LHCN-M2 (cell line): ENCODE results near the gene AFAP1L2. TPM values are rescaled to one million over a fixed set of nuclear protein-coding genes. Genes with fewer than 3 reads are reported as not detected.
A peak's percentile ranks its signal among the peaks of the same experiment; 100 is the strongest.

ENCODE experiments used
- DNase-seq: peaks from one replicate; pipeline ENCODE4 v3.0.0-alpha.2; 2012; ENCODE audit warnings: low read depth
- polyA plus RNA-seq: library from polyadenylated mRNA; unstranded; fragments of >200 nt; gene quantifications from one replicate; pipeline ENCODE4 v1.2.1, GENCODE V29; 2012; ENCODE audit warnings: missing spikeins
- total RNA-seq: library from RNA; depleted of rRNA; stranded (reverse); fragments of >200 nt; gene quantifications from 2 replicates; pipeline ENCODE4 v1.2.3, GENCODE V29; 2014; rRNA removed

The AFAP1L2 gene, protein sequence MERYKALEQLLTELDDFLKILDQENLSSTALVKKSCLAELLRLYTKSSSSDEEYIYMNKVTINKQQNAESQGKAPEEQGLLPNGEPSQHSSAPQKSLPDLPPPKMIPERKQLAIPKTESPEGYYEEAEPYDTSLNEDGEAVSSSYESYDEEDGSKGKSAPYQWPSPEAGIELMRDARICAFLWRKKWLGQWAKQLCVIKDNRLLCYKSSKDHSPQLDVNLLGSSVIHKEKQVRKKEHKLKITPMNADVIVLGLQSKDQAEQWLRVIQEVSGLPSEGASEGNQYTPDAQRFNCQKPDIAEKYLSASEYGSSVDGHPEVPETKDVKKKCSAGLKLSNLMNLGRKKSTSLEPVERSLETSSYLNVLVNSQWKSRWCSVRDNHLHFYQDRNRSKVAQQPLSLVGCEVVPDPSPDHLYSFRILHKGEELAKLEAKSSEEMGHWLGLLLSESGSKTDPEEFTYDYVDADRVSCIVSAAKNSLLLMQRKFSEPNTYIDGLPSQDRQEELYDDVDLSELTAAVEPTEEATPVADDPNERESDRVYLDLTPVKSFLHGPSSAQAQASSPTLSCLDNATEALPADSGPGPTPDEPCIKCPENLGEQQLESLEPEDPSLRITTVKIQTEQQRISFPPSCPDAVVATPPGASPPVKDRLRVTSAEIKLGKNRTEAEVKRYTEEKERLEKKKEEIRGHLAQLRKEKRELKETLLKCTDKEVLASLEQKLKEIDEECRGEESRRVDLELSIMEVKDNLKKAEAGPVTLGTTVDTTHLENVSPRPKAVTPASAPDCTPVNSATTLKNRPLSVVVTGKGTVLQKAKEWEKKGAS
- under 0.01 TPM in 1 of 2 replicates, not detected in the other for total RNA-seq
- 0.09 TPM for polyA plus RNA-seq

DNA sequence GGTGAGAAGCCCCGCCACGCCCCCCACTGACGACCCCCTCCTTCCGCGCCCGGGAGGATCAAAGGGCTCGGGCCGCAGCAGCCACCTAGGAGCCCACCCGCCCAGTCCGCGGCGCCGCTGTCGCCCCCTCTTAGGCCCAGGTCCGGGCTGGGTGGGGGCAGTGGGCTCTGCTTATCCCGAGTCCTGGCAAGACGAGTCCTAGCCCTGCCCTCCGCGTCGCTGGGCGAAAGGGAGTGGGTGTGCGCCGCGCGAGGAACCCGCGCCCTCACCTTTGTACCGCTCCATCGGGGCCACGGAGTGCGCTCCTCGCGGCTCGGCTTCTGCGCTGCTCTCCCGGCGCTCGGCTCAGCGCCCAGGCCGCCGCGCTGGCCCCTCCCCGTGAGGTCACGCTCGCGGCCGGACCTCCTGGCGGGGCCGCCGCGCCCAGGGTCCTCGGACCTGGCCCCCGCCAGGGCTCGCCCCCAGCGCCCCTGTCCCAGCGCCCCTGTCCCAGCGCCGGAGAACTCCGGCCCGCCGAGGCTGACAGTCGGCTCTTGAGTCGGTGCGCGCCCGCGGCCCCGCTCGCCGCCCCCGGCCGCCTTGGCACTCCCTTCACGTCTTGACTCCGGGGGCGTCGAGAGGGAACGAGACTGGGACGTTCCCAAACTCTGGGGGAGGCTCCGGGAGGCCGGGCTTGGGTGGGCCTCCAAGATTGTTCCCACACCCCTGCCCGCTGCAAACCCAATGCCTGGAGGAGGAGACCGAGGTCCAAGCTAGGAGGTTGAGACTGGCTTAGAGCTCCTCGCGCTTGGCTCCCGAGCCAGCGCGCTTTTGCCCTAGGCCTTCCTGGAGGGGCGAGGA lies at the start of gene AFAP1L2:
Gene AFAP1L2, minus strand, starts transcription at position 332 of the 840 bp plus-strand sequence. Its CDS starts 47 bp downstream, at position 285.
- DNase-seq = no peak

DNA sequence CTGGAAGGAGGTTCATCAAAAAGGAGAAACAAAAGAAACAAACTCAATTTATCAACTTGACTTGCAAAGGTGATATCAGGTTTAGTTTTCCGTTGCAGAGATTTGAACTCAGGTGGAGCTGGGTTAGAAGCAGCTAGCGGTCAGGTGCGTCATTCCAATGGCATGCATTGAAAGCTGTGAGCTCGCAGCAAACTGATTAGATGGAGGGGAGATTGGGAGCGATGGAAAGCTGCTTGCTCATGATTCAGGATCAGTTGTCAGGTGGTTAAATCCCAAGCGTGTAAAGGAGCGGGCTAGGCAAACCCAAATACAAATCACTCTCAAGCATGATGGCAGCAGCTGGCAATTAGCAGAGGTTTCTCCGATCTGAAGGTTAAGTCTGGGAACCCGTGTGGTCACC lies 49.3 kb upstream of the AFAP1L2 start:
- DNase-seq = no peak

DNA sequence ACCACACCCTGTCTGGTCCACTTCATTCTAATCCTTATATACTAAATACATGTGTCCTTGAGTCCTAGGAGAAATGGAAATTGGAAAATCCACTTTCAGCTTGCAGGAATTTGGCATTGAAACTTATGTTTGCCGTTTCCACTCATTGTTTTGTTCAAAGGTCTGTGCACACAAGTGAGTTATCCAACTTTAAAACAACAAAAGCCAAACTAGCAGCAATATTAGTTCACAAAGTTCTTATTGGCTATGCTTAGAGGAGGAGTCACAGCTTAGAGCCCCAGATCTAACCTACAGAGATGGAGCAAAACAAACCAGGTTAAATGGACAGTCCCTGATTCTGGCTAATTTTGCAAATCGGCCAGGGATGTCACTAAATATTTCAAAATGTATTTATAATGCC lies 44.6 kb upstream of the AFAP1L2 start:
- DNase-seq = no peak

DNA sequence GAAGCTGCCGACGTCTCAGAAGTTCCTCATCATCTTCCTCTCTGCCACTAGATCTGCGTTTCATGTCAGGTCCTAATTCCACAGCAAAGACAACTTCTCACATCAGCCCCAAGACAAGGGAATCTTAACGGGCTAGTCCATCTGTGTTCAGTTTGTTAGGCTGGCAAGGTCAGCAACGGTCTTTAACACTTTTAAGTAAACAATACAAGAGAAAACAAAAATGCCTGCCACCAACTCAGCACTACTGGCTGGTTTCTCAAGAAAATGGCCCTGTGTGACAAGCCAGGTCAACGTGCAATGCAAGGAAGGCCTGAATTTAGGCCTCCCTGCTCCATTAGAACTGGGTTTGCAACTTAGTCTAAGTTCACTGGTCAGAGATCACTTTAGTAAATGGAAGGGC lies 41.0 kb upstream of the AFAP1L2 start:
- DNase-seq = no peak

DNA sequence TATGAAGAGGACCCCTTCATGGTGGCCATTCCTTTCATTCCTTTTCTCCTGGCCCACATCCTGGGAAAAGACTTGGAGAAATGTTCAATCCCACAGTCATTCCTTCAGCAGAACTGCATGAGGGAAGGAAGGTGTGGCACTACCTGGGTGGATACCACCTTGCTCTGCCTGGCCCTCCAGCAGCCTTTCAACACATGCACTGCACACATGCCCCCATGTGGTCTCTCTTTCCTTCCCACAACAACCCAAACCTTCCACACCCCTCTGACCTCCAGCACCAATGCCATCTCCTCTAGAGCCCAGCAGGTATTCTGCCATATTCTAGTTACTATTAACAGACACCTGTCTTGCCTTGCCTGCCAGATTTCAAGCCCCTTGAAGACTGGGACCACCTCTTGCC lies 40.5 kb upstream of the AFAP1L2 start:
- DNase-seq = no peak

DNA sequence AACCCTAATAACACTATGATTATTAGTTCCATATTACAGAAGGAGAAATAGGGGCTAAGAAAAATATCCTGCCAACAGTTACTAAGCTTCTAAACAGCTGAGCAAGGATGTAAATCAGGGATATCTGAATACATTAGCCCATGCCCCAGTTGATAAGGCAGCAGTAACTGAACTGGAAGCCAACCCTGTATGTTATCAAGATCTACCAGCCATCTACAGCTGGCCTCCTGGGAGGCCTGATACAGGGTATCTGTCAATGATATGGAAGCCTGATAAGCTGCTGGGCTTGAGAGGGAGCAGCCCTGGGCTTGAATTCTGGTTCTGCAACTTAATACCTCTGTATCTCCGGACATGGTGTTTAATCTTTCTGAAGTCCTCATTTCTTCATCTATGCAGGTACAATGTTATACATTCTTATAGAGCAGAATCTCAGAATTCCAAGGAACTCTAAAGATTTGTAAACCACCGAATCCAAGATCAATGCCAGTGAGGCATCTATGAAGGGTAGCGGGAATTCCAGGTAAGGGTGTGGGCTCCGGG lies 37.9 kb upstream of the AFAP1L2 start:
- no peak for DNase-seq

DNA sequence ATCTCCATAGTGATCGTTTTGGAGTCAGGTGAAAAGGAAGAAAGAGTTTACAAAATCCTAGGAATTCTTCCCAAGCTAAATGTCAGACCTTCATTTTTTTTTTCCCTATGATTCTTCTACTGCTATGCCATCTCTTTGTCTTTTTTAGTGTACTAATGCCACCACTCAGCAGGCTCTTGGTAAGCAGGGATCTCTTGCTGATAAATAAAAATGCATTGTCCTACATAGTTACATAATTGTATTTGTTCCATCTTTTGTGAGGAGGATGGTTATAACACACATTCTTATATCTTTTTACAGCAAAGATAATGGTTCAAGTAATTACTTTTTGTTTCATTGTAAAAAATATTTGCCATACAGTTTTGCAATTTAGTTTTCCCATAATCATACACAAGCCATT lies 36.8 kb upstream of the AFAP1L2 start:
- DNase-seq = no peak

DNA sequence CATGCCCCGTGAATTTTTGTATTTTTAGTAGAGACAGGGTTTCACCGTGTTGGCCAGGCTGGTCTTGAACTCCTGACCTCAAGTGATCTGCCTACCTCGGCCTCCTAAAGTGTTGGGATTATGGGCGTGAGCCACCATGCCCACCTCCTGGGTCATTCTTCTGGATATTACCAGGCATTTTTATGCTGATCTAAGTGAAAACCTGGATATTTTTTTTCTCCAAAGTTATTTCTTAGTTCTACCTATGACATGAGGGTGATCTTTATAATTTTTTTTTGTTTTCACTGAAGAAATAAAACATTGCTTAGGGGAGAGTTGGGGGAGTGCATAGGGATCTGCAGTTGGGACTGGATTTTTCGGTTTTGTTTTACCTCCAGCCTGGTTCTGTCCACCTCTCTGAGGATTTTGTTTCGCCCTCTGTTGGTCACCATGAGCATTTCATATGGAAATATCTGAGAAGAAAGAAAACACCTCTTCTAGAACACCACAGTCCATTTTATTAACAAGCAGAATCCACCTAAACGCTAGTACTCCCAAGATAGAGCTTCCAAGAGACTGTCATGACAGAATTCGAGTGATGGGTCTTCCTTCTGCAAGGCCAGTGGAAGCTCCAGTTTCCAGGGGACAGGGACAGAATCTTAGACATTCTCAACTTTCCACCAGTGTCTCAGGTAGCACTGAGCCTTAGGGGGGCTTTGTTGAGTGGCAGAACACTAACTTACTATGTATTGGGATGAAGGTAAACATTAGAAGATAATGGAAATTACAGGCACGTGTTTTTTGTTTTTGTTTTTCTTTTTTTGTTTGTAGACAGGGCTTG lies 33.4 kb upstream of the AFAP1L2 start:
- peak; percentile 18 for DNase-seq

DNA sequence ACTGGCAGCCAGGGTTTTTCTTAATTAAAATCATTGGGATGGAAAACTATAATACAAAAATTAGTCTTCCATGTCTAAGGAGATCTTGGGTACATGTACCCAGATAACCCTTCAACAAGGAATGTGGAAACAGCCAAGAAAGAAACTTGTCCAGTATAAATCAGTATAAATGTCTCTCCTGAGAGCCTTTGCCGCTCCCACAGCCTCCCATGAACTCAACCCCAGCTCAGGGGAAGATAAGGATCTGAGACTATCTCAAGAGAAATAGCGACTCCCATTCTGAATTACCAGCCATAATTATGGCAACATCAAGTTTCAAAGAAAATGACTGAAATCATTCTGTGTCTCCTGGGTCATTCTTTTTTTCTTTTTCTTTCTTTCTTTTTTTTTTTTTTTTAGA lies 32.6 kb upstream of the AFAP1L2 start:
- DNase-seq = no peak

DNA sequence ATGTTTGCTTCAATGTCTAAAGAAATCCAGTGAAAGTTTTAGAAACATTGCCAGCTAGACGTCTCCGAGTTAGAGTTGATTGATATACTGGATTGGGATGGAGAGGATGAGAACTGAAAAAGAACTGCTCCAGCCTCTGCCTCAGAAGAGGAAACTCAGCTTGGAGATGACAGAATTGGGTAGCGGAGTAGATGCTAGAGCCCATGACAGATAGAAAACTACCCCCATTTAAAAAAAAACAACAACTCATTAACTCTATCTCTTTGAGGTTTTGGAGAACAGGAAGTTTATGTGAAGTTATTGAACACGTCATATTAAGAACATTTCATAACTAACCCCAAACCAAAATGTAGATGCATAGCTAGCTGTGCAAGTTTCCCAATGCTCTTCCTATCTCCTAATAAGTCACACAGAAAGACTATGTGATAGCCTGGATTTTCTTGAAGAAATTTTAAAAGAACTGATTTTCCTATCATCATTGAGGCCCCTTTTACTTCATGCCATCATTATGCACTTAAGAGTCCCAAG lies 28.3 kb upstream of the AFAP1L2 start:
- no peak for DNase-seq

DNA sequence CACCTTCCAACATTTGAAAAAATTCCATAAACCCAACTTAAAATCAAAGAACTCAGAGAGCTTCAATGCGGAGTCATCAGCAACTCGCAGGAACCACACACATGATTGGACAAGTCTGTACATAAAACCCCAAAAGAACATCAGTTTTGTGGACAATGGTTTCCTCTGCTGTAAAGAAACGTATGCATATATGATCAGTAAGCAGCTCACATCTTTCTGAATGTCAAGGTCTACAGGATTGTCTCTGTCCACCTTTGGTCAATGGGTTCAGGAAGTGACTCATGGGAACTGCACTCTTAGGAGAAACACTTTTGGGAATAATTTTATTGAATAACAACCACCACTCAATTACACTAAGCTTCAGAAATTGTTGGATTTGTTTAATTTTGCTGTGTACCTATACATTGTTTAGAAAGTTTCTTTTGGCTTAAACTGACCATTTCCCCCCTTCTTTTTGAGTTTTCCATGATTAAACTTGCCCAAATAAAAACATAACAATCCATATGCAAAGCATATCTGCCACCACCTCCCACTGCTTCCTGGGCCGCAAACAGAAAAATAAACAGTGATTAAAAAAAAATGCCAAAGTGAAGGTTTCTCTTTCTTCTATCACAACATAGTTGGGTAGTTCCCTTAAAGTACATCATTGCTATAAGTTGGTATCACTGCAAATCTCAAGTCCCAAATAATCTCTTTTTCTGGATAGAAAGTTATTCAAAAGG lies 27.3 kb upstream of the AFAP1L2 start:
- no peak for DNase-seq

DNA sequence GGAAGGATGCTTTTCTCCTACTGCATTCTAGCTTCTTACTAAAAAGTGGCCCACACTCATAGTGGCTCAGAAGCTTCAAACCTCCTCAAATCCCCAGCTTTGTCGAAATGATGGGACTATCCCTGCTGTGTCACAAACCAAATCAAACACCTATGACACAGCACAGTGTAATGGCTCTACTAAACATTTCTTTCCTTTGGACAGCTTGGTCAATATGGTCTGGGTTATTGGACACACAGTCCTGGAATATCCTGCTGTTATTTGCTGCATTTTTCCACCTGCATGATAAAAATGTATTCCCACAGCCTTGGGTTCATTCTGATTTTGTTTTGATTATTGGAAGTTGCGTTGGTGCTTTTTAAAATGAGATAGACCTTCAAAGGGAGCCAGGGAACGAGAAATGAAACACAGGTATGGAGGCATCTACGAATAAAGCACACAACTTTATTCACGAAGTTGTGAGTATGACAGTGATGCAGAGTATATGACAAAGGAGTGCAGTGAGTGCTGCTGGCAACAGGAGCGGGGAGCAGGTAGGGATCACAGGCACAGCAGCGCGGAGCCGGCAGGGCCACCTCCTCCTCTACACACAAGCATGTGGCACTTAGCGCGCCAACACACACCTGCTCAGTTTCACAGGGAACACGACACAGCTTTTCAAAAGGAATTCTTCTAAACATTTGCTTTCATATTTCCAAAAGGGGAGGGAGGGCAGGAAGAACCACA lies 26.5 kb upstream of the AFAP1L2 start:
- no peak for DNase-seq

DNA sequence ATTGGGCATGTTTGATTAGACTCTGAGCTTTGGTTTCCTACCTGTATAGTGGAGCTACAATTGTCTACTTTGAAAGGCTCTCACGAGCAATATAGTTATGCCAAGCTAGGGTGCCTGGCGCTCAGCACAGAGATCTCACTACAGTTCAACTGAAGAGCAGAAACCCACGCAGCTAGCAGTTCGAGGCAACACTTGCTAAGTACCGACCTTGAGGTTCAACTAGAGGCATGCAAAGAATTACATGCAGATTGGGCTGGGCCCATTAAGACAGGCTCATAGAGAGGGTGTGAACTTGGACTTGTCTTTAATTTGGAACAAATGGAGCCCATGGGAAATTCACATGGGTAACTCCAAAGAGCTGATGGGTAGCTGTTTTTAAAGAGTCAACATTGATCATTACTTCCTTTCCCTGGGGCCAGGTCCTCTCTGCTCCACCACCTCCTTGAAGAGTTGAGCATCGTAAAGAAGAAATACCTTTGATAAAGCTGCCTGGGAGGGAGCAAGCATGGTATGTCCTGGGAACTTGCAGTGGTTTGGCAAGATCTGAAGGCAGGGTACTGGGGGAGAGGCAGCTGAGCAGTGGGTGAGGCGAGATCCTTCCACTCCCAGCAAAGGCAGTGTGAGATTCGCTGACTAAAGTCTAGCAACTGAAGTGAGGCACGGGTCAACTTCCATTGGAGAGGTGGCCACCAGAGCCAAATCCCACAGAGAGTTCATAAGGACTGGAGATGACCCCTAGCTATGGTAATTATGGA lies 25.5 kb upstream of the AFAP1L2 start:
- DNase-seq = no peak

DNA sequence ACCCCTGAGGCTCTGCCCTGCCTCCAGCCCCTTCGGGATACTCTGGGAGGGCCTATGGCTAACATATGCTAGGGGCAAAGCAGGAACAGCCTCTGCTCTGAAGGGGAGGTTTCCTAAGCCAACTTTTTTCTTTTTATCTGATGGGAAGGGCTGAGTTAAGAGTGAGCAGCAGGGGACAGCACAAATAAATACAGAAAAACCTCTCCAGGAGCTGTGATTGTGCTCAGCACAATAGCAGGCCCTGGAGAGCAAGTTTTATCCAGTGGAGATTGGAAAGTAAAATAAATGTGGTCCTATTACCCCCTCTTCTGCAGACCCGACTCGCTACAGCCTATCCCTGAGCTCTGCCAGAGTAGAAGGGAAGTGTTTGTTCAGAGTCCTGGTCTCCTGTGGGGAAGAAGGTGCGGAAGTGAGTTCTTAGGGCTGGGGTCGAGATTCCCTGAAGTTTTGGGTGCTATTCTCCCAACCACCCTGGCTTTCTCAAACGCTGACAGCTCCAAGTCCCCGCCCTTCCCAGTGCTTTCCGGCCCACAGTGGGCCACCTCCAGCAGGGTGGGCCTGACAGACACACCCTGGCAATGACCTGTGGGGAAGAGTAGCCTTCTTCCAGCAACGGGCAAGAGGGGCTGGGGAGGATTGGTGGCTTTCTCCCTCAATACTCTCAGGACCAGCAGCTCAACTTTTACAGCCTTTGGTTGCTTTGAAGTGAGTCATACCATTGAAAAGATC lies 23.0 kb upstream of the AFAP1L2 start:
- DNase-seq = no peak

DNA sequence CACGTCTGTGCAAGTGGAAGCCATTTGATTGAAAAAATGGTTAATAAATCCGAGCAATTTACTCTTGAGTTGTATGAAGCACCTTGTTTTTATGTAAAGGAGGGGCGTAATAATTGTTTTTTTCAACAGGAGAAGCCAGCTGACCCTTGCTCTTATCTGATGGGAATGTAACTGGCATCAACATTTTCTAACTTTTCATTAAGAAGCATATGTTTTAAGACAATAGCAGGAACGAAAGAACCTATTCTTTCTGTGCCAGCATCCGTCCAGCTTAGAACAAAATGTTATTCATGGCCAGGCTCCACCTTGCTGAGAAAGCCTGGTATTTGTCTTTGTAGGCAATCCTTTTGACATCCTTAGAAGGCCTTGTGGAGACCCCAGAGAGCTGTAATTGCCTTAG lies 22.2 kb upstream of the AFAP1L2 start:
- DNase-seq = no peak

DNA sequence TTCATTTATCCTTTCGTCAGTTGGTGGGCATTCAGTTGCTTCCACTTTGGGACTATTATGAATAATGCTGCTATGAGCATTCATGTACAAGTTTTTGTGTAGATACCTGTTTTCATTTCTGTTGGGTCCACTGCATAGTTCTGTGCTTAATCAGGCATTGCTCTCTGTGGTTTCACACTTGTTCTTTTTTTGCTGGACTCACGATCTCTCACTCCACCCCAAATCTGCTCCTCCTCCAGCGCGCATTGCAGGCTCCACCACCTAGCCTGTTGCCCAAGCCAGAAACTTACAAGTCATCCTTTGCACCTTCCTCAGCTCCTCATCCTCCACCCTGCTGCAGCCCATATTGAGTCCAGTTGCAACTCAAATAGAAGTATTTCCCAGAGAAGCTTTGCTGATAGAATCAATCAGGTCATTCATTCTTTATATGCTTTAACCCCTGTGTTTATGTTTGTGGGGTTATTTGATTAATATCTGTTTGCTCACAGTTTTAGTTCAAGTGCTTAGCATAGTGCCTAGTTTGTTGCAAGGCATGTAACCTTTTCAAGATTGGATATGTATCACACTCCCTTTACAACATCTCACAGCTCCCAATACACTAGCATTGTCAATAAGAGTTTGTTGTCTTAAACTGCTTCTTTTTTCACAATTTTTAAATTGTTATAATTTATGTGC lies 16.6 kb upstream of the AFAP1L2 start:
- DNase-seq = peak; percentile 4

DNA sequence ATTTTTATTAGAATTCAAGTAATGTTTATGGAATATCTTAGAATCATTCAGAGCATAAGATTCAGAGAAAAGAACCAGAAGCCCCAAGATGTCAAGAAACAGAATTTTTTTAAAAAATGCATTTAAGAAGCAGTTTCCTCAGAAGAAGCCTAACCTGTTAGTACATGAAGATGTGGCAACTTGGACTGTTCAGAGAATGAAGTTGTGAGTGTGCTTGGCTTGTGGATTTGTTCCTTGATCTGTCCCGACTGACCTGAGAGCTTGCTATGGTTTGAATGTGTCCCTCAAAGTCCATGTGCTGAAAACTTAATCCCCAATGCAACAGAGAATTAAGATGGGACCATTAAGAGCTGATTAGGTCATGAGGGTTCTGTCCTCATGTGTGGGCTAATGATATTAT lies 13.8 kb upstream of the AFAP1L2 start:
- no peak for DNase-seq
